Ectodermal cell (in vitro differentiated cells): ENCODE data around the gene ADI1.
"Not testable (repeated sequence)": the region's sequence is repeated elsewhere in the genome, so short reads cannot be mapped to it uniquely, and the experiment has no call there.

Experiments used
- H3K27ac ChIP-seq: 2 replicates; pipeline ENCODE4 v1.7.0; 2013; ENCODE audit warnings: mild to moderate bottlenecking, low read depth, low read length; ENCODE audit not compliant: insufficient read depth, poor library complexity, severe bottlenecking
- H3K27me3 ChIP-seq: 2 replicates; pipeline ENCODE4 v1.7.0; 2013; ENCODE audit warnings: mild to moderate bottlenecking, low read length; ENCODE audit not compliant: insufficient read depth, control insufficient read depth, poor library complexity, severe bottlenecking
- H3K36me3 ChIP-seq: one replicate; pipeline ENCODE4 v1.7.0; 2013; ENCODE audit warnings: low read length; ENCODE audit not compliant: control insufficient read depth, insufficient read depth
- H3K4me1 ChIP-seq: one replicate; pipeline ENCODE4 v1.7.0; 2013; ENCODE audit warnings: low read length; ENCODE audit not compliant: control insufficient read depth, insufficient read depth
- H3K4me3 ChIP-seq: 2 replicates; pipeline ENCODE4 v1.7.0; 2013; ENCODE audit warnings: low read depth, low read length, control low read depth; ENCODE audit not compliant: insufficient read depth
- H3K9me3 ChIP-seq: 2 replicates; pipeline ENCODE4 v1.7.0; 2013; ENCODE audit warnings: mild to moderate bottlenecking, low read length, moderate library complexity; ENCODE audit not compliant: control insufficient read depth
- WGBS, 2 experiments: methylation state at CpG; one replicate each; pipeline ENCODE4 v1.1.7; 2013; ENCODE audit warnings: missing lambda C conversion rate in 2 of 2; 5-methylcytosine and 5-hydroxymethylcytosine counted together

The ADI1 gene

GRCh38 chr2:3515438-3515837 lies 3.9 kb downstream of the ADI1 start:
- not testable (repeated sequence) for H3K27ac ChIP-seq, H3K9me3 ChIP-seq, H3K4me3 ChIP-seq, H3K4me1 ChIP-seq, H3K27me3 ChIP-seq, H3K36me3 ChIP-seq
- WGBS, 2 experiments, result 95 to 99% methylated on average over 4 to 5 of the region's 5 CpGs

DNA sequence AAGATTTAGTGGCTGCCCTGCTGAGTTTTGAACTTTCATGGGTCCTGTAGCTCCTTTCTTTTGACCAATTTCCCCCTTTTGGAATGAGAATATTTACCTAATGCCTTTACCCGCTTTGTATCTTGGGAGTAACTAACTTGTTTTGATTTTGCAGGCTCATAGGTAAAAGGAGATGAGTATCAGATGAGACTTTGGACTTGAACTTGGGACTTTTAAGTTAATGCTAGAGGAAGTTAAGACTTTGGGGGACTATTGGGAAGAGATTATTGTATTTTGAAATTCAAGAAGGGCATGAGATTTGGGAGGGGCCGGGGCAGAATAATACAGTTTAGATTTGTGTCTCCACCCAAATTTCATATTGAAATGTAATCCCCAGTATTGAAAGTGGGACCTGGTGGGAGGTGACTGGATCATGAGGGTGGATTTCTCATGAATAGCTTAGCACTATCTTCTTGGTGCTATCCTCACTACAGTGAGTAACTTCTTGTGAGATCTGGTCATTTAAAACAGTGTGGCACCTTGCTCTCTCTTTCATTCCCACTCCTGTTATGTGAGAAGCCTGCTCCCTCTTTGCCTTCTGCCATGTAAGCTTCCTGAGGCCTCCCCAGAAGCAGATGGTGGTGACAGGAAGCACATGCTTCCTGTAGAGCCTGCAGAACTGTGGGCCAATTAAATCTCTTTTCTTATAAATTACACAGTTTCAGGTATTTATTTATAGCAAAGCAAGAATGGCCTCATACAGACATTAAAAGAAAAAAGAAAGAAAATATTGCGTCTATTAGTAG lies 6.1 kb downstream of the ADI1 start:
- peaks cover 3% of the 10 kb centered on the region for H3K4me1 ChIP-seq
- no peak overlapping the region for H3K4me3 ChIP-seq
- H3K9me3 ChIP-seq, result no peaks in the 10 kb centered on the region
- no peak overlapping the region for H3K27ac ChIP-seq
- H3K27me3 ChIP-seq, result no peaks in the 10 kb centered on the region
- WGBS, 2 experiments, result 94 to 98% methylated on average over 3 of the region's 3 CpGs
- peaks cover 10% of the 10 kb centered on the region for H3K36me3 ChIP-seq

- no peaks in the 10 kb centered on the region for H3K9me3 ChIP-seq
- peaks cover 6% of the 10 kb centered on the region for H3K36me3 ChIP-seq
- H3K4me3 ChIP-seq, result no peak overlapping the region
- no peaks in the 10 kb centered on the region for H3K27me3 ChIP-seq
- 53% methylated on average over 2 of the region's 2 CpGs for WGBS, 2 experiments
- H3K4me1 ChIP-seq, result peaks cover 3% of the 10 kb centered on the region
- H3K27ac ChIP-seq, result no peak overlapping the region
These were observed 7.2 kb downstream of the ADI1 start for GRCh38 chr2:3512086-3512485.

DNA sequence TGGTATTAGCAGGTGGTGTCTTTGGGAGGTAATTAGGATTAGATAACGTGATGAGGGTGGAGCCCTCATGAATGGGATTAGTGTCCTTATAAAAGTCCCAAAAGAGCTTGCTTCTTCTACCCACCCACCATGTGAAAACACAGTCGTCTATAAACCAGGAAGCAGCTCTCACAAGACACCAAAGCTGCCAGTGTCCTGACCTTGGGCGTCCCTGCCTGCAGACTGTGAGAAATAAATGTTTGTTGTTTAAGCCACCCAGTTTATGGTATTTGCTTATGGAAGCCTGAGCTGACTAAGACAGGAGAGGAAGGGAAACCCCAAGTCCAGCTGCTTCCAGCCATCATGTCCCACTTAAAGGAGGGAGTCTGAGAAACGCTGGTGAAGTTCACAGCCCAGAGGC lies 13.6 kb downstream of the ADI1 start:
- Histone ChIP-seq H3K4me1 (no peaks in the 10 kb centered on the region), H3K27ac (no peak overlapping the region), H3K27me3 (no peaks in the 10 kb centered on the region), H3K36me3 (no peaks in the 10 kb centered on the region), H3K9me3 (no peaks in the 10 kb centered on the region), H3K4me3 (no peak overlapping the region)
- 78 to 92% methylated on average over 3 to 4 of the region's 4 CpGs for WGBS, 2 experiments

DNA sequence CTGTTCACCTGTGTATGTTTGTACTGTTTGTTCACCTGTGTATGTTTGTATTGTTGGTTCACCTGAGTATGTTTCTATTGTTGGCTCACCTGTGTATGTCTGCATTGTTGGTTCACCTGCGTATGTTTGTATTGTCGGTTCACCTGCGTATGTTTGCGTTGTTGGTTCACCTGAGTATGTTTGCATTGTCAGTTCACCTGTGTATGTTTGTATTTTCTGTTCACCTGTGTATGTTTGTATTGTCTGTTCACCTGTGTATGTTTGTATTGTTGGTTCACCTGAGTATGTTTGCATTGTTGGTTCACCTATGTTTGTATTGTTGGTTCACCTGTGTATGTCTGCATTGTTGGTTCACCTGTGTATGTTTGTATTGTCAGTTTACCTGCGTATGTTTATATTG lies 14.6 kb downstream of the ADI1 start:
- 99% methylated on average over 4 to 5 of the region's 5 CpGs for WGBS, 2 experiments
- peaks cover 3% of the 10 kb centered on the region for H3K36me3 ChIP-seq
- no peaks in the 10 kb centered on the region for H3K9me3 ChIP-seq

DNA sequence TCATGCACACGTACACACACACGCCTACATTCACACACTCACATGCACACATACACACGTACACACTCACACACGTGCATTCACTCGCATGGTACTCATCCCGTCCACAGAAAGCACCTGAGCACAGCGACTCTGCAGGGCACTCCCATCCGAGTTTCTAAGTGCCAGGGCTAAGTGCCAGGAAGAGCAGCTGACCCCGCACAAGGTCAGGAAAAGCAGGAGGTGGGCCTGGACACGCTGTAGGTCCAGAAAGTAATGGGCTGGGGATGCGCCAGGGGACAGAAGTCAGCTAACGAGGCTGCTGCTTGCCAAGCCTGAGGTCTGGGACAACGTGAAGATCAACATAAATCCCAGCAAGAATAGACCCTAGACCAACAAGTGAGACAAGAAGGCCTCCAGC lies 15.8 kb downstream of the ADI1 start:
- H3K4me1 ChIP-seq, result no peaks in the 10 kb centered on the region
- WGBS, 2 experiments, result 96% methylated on average over 13 of the region's 13 CpGs
- peaks cover 3% of the 10 kb centered on the region for H3K36me3 ChIP-seq

More for the DNA sequence above, 14.6 kb downstream of the ADI1 start:
- H3K4me1 ChIP-seq, result no peaks in the 10 kb centered on the region
- H3K27me3 ChIP-seq, result no peaks in the 10 kb centered on the region
- no peak overlapping the region for H3K27ac ChIP-seq
- no peak overlapping the region for H3K4me3 ChIP-seq

GRCh38 chr2:3503046-3503445 lies 16.3 kb downstream of the ADI1 start:
- Histone ChIP-seq H3K4me3 (no peak overlapping the region), H3K27ac (no peak overlapping the region), H3K9me3 (no peaks in the 10 kb centered on the region), H3K27me3 (no peaks in the 10 kb centered on the region), H3K36me3 (peaks cover 3% of the 10 kb centered on the region), H3K4me1 (no peaks in the 10 kb centered on the region)
- 94 to 96% methylated on average over 14 of the region's 14 CpGs for WGBS, 2 experiments

More for the DNA sequence above, 15.8 kb downstream of the ADI1 start:
- no peak overlapping the region for H3K4me3 ChIP-seq
- no peak overlapping the region for H3K27ac ChIP-seq
- H3K9me3 ChIP-seq, result no peaks in the 10 kb centered on the region
- H3K27me3 ChIP-seq, result no peaks in the 10 kb centered on the region

- H3K36me3 ChIP-seq, result peaks cover 3% of the 10 kb centered on the region
- 95 to 97% methylated on average over 34 of the region's 34 CpGs for WGBS, 2 experiments
- H3K4me3 ChIP-seq, result no peak overlapping the region
These were observed 18.9 kb downstream of the ADI1 start for GRCh38 chr2:3500326-3500899.

DNA sequence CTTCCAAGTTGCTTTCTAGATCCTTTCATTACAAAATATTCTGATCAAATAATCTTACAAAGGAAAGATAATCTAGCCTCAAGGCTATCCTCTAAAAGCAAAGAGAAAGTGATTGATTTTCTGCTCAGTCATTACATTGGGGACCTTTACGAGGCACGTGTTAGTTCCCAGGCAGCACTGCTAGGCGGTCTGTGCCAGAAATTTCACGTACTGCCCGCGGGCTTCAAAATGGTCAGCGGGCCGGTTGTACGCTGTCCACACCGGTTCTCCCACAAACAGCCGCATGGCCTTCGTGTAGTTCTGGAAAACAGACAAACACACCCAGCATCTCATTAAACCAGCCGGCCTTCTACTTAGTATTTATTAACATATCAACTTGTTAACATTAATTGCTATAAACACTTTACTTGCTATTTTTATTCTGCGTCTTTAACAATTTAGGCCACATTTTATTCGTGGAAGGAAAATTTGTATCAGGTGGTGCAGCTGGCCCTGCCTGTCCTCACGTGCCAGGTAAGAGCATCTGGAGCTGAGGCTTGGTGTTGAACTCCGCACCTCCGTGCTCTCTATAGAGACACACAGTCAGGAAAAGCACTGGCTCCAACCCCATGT lies 20.4 kb downstream of the ADI1 start:
- 96 to 97% methylated on average over 18 of the region's 18 CpGs for whole genome bisulfite sequencing, 2 experiments
- H3K36me3 ChIP-seq, result peaks cover 3% of the 10 kb centered on the region
- H3K9me3 ChIP-seq, result no peaks in the 10 kb centered on the region
- H3K27ac ChIP-seq, result peak overlapping the region; percentile 8
- peaks cover 2% of the 10 kb centered on the region for H3K4me1 ChIP-seq
- H3K4me3 ChIP-seq, result no peak overlapping the region
- H3K27me3 ChIP-seq, result no peaks in the 10 kb centered on the region

More at GRCh38 chr2:3500326-3500899, 18.9 kb downstream of the ADI1 start:
- no peaks in the 10 kb centered on the region for H3K4me1 ChIP-seq
- no peak overlapping the region for H3K27ac ChIP-seq
- no peaks in the 10 kb centered on the region for H3K9me3 ChIP-seq
- no peaks in the 10 kb centered on the region for H3K27me3 ChIP-seq

- H3K27ac ChIP-seq, H3K9me3 ChIP-seq, H3K27me3 ChIP-seq, H3K36me3 ChIP-seq, H3K4me1 ChIP-seq, H3K4me3 ChIP-seq: not testable (repeated sequence)
- WGBS, 2 experiments, result 92 to 95% methylated on average over 15 of the region's 15 CpGs
These were observed 22.6 kb downstream of the ADI1 start for GRCh38 chr2:3496708-3497080.
